Astrocyte (in vitro differentiated cells and primary cell): Measurements from ENCODE around the gene CCDC87.

Experiments used
- CTCF ChIP-seq: IDR thresholded peaks from 2 replicates; pipeline ENCODE4 v1.5.1; 2011; ENCODE audit warnings: low read depth, mild to moderate bottlenecking, inconsistent platforms, low read length, moderate library complexity; ENCODE audit not compliant: insufficient read depth
- EZH2 ChIP-seq: IDR thresholded peaks from 2 replicates; pipeline ENCODE4 v1.6.1; 2012; ENCODE audit warnings: mild to moderate bottlenecking, low read length, inconsistent platforms; ENCODE audit not compliant: insufficient read depth

GRCh38 chr11:66625752-66626149 lies 32.9 kb upstream of the CCDC87 start:
- TF ChIP-seq CTCF (no peak), EZH2 (no peak)
